ENCODE measurements around the gene RHO. TPM values are rescaled to one million over a fixed set of nuclear protein-coding genes. Genes with fewer than 3 reads are reported as not detected.
A peak's percentile ranks its signal among the peaks of the same experiment; 100 is the strongest.

The RHO gene
- total and polyA plus RNA-seq, 4 donors = 0.01 TPM; not detected in 3

DNA sequence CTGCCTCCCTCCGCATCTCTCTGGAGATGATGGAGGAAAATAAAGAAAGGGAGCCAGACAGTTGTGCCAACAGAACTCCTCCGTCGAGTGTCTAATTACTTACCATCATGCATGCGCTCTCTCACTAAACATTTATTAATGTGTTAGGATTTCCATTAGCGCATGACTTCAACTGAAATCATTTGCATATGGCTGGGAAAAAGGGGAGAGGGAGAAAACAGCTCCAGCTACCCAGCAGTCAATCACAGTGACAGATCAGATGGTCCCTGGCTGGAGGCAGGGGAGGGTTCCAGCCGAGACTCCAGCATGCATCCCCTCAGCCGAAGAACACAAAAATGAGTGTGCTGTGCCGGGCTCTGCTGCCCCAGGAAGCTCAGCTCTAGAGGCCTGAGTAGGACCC lies 6.8 kb upstream of the RHO start:
- DNase-seq (no peak), ATAC-seq (ENCODE audit: insufficient read depth, low FRiP score) (no peak)
- TF ChIP-seq, protein P1, sequence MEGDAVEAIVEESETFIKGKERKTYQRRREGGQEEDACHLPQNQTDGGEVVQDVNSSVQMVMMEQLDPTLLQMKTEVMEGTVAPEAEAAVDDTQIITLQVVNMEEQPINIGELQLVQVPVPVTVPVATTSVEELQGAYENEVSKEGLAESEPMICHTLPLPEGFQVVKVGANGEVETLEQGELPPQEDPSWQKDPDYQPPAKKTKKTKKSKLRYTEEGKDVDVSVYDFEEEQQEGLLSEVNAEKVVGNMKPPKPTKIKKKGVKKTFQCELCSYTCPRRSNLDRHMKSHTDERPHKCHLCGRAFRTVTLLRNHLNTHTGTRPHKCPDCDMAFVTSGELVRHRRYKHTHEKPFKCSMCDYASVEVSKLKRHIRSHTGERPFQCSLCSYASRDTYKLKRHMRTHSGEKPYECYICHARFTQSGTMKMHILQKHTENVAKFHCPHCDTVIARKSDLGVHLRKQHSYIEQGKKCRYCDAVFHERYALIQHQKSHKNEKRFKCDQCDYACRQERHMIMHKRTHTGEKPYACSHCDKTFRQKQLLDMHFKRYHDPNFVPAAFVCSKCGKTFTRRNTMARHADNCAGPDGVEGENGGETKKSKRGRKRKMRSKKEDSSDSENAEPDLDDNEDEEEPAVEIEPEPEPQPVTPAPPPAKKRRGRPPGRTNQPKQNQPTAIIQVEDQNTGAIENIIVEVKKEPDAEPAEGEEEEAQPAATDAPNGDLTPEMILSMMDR (IDR thresholded peaks at IDR 0.05; ENCODE audit: control extremely low read depth, extremely low read depth) = no peak
- H3K27ac ChIP-seq (ENCODE audit: low read depth in 1 of 2, low read length in 1 of 2) = no peak overlapping the region
- no peaks in the 10 kb centered on the region for H3K27me3 ChIP-seq (ENCODE audit: control insufficient read depth in 3 of 3, insufficient read depth in 3 of 3, low read length in 2 of 3)
- WGBS, 2 donors = 84 to 91% methylated on average over 8 of the region's 8 CpGs
- H3K9ac ChIP-seq (ENCODE audit: insufficient read depth in 1 of 2, low read length in 2 of 2) = no peak overlapping the region
- no peaks in the 10 kb centered on the region for H3K4me1 ChIP-seq (ENCODE audit: control insufficient read depth in 5 of 5, insufficient read depth in 5 of 5, low read length in 5 of 5)
- H3K4me3 ChIP-seq = no peak overlapping the region
- no peaks in the 10 kb centered on the region for H3K9me3 ChIP-seq (ENCODE audit: control insufficient read depth in 4 of 4, insufficient read depth in 3 of 4, low read length in 3 of 4)
- peaks cover 0 to 19% (median 9%) of the 10 kb centered on the region in 4 donors for H3K36me3 ChIP-seq (ENCODE audit: control insufficient read depth in 4 of 4, insufficient read depth in 4 of 4, low read length in 4 of 4)

- TF ChIP-seq, protein P1 (IDR thresholded peaks at IDR 0.05; ENCODE audit: control extremely low read depth, extremely low read depth) = no peak
- Histone ChIP-seq H3K9me3 (ENCODE audit: control insufficient read depth in 4 of 4, insufficient read depth in 3 of 4, low read length in 3 of 4) (no peaks in the 10 kb centered on the region), H3K4me3 (no peak overlapping the region), H3K27ac (ENCODE audit: low read depth in 1 of 2, low read length in 1 of 2) (no peak overlapping the region), H3K4me1 (ENCODE audit: control insufficient read depth in 5 of 5, insufficient read depth in 5 of 5, low read length in 5 of 5) (no peaks in the 10 kb centered on the region), H3K27me3 (ENCODE audit: control insufficient read depth in 3 of 3, insufficient read depth in 3 of 3, low read length in 2 of 3) (no peaks in the 10 kb centered on the region), H3K36me3 (ENCODE audit: control insufficient read depth in 4 of 4, insufficient read depth in 4 of 4, low read length in 4 of 4) (peaks cover 0 to 14% (median 4%) of the 10 kb centered on the region in 4 donors), H3K9ac (ENCODE audit: insufficient read depth in 1 of 2, low read length in 2 of 2) (no peak overlapping the region)
- DNase-seq = no peak
- WGBS, 2 donors = 92 to 94% methylated on average over 5 of the region's 5 CpGs
- ATAC-seq (ENCODE audit: insufficient read depth, low FRiP score) = no peak
Observed at GRCh38 chr3:129522953-129523352, 5.5 kb upstream of the RHO start.

DNA sequence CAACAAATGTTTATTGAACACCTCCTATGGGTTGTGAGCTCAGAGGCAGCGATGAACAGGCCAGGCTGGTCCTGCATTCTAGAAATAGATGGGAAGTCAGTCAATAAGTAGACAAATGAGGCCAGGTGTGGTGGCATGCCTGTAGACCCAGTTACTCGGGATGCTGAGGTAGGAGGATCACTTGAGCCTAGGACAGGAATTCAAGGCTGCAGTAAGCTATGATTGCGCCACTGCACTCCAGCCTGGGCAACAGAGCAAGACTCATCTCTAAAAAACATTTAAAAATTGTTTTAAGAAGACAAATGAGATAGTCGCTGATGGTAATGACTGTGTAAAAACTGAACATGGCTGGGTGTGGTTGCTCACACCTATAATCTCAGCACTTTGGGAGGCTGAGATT lies 4.4 kb upstream of the RHO start:
- WGBS, 2 donors = 77 to 87% methylated on average over 4 of the region's 4 CpGs
- H3K9me3 ChIP-seq (ENCODE audit: control insufficient read depth in 4 of 4, insufficient read depth in 3 of 4, low read length in 3 of 4) = no peaks in the 10 kb centered on the region
- H3K4me1 ChIP-seq (ENCODE audit: control insufficient read depth in 5 of 5, insufficient read depth in 5 of 5, low read length in 5 of 5) = no peaks in the 10 kb centered on the region
- no peak overlapping the region for H3K27ac ChIP-seq (ENCODE audit: low read depth in 1 of 2, low read length in 1 of 2)
- DNase-seq (no peak), ATAC-seq (ENCODE audit: insufficient read depth, low FRiP score) (no peak)
- TF ChIP-seq, protein P1 (IDR thresholded peaks at IDR 0.05; ENCODE audit: control extremely low read depth, extremely low read depth) = no peak
- no peaks in the 10 kb centered on the region for H3K27me3 ChIP-seq (ENCODE audit: control insufficient read depth in 3 of 3, insufficient read depth in 3 of 3, low read length in 2 of 3)
- no peak overlapping the region for H3K4me3 ChIP-seq
- H3K36me3 ChIP-seq (ENCODE audit: control insufficient read depth in 4 of 4, insufficient read depth in 4 of 4, low read length in 4 of 4) = peaks cover 0 to 4% (median 1%) of the 10 kb centered on the region in 4 donors
- no peak overlapping the region for H3K9ac ChIP-seq (ENCODE audit: insufficient read depth in 1 of 2, low read length in 2 of 2)

DNA sequence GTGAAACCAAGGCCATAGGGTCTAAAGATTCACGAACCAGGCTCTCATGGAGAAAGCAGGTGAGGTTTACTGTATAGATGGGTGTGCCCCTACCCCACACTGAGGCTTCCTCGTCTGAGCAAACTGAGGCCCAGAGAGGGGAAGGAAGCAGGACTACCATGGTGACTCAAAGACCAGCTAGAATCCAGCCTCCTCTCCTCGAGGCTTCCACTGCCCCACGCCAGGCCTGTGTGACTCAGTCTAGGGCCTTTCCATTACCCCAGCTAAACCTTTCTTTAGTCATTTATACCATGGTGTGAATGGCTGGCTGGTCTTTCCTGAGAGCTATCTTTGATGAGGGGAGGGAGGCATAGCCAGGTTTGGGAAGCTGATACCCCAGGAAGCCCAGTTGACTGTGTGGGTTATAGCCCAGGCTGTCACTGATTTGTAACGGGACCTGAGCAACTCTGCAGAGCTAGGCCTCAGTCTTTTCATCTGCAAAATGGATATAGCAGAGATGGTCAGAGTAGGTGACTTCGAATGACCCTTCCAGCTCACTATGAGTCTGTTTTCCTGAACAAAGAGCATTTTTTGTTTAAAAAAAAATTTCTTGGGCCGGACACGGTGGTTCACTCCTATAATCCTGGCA lies 3.0 kb upstream of the RHO start:
- TF ChIP-seq, protein P1 (IDR thresholded peaks at IDR 0.05; ENCODE audit: control extremely low read depth, extremely low read depth) = no peak
- Histone ChIP-seq H3K9me3 (ENCODE audit: control insufficient read depth in 4 of 4, insufficient read depth in 3 of 4, low read length in 3 of 4) (no peaks in the 10 kb centered on the region), H3K4me1 (ENCODE audit: control insufficient read depth in 5 of 5, insufficient read depth in 5 of 5, low read length in 5 of 5) (peaks cover 0 to 13% (median 7%) of the 10 kb centered on the region in 5 donors), H3K36me3 (ENCODE audit: control insufficient read depth in 4 of 4, insufficient read depth in 4 of 4, low read length in 4 of 4) (no peaks in the 10 kb centered on the region), H3K4me3 (no peak overlapping the region), H3K27me3 (ENCODE audit: control insufficient read depth in 3 of 3, insufficient read depth in 3 of 3, low read length in 2 of 3) (no peaks in the 10 kb centered on the region), H3K27ac (ENCODE audit: low read depth in 1 of 2, low read length in 1 of 2) (no peak overlapping the region), H3K9ac (ENCODE audit: insufficient read depth in 1 of 2, low read length in 2 of 2) (no peak overlapping the region)
- ATAC-seq (ENCODE audit: insufficient read depth, low FRiP score) (peak; percentile 12), DNase-seq (no peak)
- WGBS, 2 donors = 68 to 78% methylated on average over 8 of the region's 8 CpGs

Data from lung (tissue), 12 donors.